Kidney (tissue), 14 donors: Measurements from ENCODE around the gene ESRRG. TPM values are rescaled to one million over a fixed set of nuclear protein-coding genes. Genes with fewer than 3 reads are reported as not detected.
A peak's percentile ranks its signal among the peaks of the same experiment; 100 is the strongest.

Experiments
- DNase-seq, 5 donors: peaks; one replicate each; pipeline ENCODE4 v3.0.0-alpha.2; 2013 to 2020
- FAIRE-seq: peaks from 2 replicates; lab custom pipeline; 2012; peaks lifted over from hg19 to GRCh38; lab: Jason Lieb, UNC
- H3K27ac ChIP-seq, 2 donors: one replicate each; pipeline ENCODE4 v1.7.0; 2013; ENCODE audit warnings: low read depth in 2 of 2, low read length in 2 of 2, inconsistent platforms in 1 of 2
- H3K27me3 ChIP-seq: one replicate; pipeline ENCODE4 v1.7.1; 2013; ENCODE audit warnings: low read length, inconsistent platforms; ENCODE audit not compliant: control insufficient read depth, insufficient read depth
- H3K36me3 ChIP-seq, 3 donors: one replicate each; pipeline versions ENCODE4 v1.7.0 to v1.7.1; 2013; ENCODE audit warnings: low read length in 3 of 3, control low read depth in 1 of 3, inconsistent platforms in 1 of 3; ENCODE audit not compliant: insufficient read depth in 3 of 3, control insufficient read depth in 2 of 3
- H3K4me1 ChIP-seq, 3 donors: one replicate each; pipeline versions ENCODE4 v1.7.0 to v1.7.1; 2013; ENCODE audit warnings: low read length in 3 of 3, inconsistent platforms in 1 of 3, low read depth in 1 of 3; ENCODE audit not compliant: control insufficient read depth in 2 of 3, insufficient read depth in 2 of 3
- H3K4me3 ChIP-seq, 3 donors: one replicate each; pipeline versions ENCODE4 v1.7.0 to v1.8.1; 2013; ENCODE audit warnings: low read length in 3 of 3, control low read depth in 1 of 3, inconsistent platforms in 1 of 3
- H3K9ac ChIP-seq, 3 donors: one replicate each; pipeline versions ENCODE4 v1.7.0 to v1.7.1; 2013; ENCODE audit warnings: low read length in 3 of 3, control low read depth in 1 of 3, inconsistent platforms in 1 of 3
- H3K9me3 ChIP-seq, 3 donors: one replicate each; pipeline versions ENCODE4 v1.7.0 to v1.7.1; 2013; ENCODE audit warnings: low read length in 3 of 3, control low read depth in 1 of 3, inconsistent platforms in 1 of 3; ENCODE audit not compliant: control insufficient read depth in 2 of 3, insufficient read depth in 1 of 3
- CTCF ChIP-seq: IDR thresholded peaks from 3 replicates; pipeline ENCODE4 v1.5.1; 2012; ENCODE audit warnings: mild to moderate bottlenecking, moderate library complexity, borderline replicate concordance; ENCODE audit not compliant: insufficient read depth; ENCODE audit errors: extremely low read depth
- intact Hi-C: fragments of 100-400 bp; cut with DNase I; formaldehyde crosslinking; loops from one replicate; pipeline ENCODE4 v1.11.1; 2022
- polyA plus RNA-seq: library from polyadenylated mRNA; stranded (reverse); fragments of 350-450 nt; fragmentation: Illumina TruSeq; extraction: RNeasy Lipid Tissue Mini Kit (QIAGEN cat#74804); gene quantifications from one replicate; pipeline ENCODE4 v1.2.3, GENCODE V29; 2014; ENCODE audit warnings: low read depth, low replicate concordance; ENCODE audit not compliant: insufficient read depth
- total RNA-seq: library from RNA; stranded (reverse); fragmentation: NEBNext Ultra II Directional; extraction: Animal tissue kit (Norgen Biotek cat#: 25700); gene quantifications from one replicate; pipeline ENCODE4 v1.2.1, GENCODE V29; 2021
- donor health status: control.
- donor health status: control.
- donor health status: control.
- donor health status: control.
- donor health status: control.
- donor health status: DM: yes; HTN: yes; CAD: no.
- donor health status: Normal renal cell carcinoma (clear cell type).

Gene ESRRG
- total and polyA plus RNA-seq, 2 donors from 2014 or later, result 11.9 to 25.3 TPM

DNA sequence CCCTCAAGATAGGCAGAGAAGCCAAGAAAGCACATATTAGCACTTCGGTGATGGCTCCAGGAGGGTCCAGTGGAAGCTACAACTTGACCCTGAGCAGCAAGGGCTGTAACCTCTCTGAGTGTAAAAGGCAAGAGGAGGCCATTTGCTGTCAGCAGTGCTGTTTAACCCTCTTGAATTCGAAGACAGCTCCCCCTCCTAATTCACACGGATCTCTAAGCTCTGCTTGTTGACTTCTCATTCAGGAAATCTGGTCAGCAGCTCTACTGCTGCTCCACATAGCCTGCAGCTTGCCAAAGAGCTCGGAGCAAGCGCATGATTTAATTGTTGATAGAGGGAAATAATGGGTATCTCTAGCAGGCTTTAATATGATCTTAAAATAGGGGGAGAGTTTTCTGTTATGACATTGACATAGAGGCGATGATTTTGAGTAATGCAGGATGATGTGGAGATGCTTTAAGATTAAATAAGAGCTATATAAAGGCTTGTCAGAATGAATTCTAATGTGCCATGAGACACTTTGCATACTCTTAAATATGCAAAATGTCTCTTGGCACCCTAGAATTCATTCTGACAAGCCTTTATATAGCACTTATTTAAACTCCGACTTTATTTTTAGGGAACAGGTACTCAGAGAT, 220.6 kb downstream of the ESRRG start:
- Histone ChIP-seq H3K9ac (no peak overlapping the region), H3K4me3 (no peak overlapping the region), H3K36me3 (no peaks in the 10 kb centered on the region), H3K27me3 (no peaks in the 10 kb centered on the region), H3K4me1 (no peaks in the 10 kb centered on the region), H3K9me3 (no peaks in the 10 kb centered on the region), H3K27ac (no peak overlapping the region)
- intact Hi-C loops, result no loop called here
- FAIRE-seq, result no peak
- no peak for TF ChIP-seq CTCF
- peak in 1 of 5 donors; percentile 3 for DNase-seq

DNA sequence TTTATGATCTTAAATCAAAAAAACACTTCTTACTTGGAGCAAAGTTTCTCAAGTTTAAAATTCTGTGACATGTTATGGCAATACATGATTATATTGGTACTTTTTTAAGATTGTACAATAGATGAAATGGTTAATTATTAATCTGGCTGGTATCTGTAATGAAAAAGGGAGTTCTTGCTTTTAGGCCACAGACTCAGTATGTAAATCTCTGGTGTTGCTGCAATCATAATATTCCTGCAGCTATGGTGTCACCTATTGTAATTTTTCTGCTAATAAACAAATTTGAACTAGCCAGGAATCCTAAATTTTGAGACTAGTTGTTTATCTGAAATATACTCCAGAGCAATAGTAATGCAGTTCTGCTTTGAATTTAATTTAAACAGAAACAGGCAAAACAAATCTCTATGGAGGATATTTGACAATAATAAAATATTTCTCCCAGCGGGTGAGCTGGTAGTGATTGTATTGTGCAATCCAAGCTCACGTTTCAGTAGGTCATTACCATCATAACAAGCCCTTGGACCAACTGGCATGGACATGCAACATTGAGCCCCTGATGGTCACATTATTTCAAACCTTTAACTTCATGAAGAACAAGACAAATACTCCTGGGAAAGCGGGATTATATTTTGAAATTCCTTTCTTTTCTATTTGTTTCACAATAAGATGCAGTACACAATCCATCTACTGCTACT, 222.8 kb downstream of the ESRRG start:
- Histone ChIP-seq H3K27ac (no peak overlapping the region), H3K27me3 (no peaks in the 10 kb centered on the region), H3K9ac (no peak overlapping the region), H3K36me3 (no peaks in the 10 kb centered on the region), H3K4me3 (no peak overlapping the region), H3K4me1 (no peaks in the 10 kb centered on the region), H3K9me3 (no peaks in the 10 kb centered on the region)
- DNase-seq (peak in 1 of 5 donors; percentile 5), FAIRE-seq (no peak)
- TF ChIP-seq CTCF, result no peak
- intact Hi-C loops, result no loop called here

DNA sequence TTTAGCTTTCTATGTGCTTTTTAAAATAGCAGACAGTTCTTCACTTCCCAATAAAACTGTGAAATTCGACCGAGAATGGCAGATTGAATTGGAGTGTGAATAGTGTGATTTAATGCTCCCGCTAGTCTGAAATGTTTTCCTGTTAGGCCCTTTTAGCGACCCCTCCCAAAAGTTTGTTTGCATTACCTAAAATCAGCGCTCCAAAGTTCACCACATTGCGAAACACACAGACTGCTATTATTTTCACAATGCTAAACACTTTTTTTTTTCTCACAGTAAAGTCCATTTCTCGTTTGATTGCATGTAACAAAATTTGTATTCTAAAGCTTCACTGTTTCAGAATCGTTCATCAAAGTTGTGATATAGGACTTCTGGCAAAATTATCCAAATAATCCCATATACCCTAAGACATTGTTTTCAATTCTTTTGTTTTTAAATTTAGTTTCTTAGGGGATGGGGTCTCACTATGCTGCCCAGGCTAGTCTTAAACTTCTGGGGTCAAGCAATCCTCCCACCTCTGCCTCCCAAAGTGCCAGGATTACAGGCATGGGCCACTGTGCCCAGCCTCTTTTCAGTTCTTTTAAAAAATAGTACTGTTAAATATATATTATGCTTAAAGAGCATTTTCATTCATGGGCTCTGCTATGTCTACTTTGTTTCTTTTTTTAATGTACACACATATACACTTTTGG, 223.5 kb downstream of the ESRRG start:
- FAIRE-seq, result no peak
- no peaks in the 10 kb centered on the region for H3K27me3 ChIP-seq
- DNase-seq, result peak in 1 of 5 donors; percentile 8
- no peaks in the 10 kb centered on the region for H3K9me3 ChIP-seq
- no peak overlapping the region for H3K9ac ChIP-seq
- intact Hi-C loops, result no loop called here
- no peak overlapping the region for H3K4me3 ChIP-seq
- no peaks in the 10 kb centered on the region for H3K4me1 ChIP-seq
- no peak overlapping the region for H3K27ac ChIP-seq
- no peaks in the 10 kb centered on the region for H3K36me3 ChIP-seq
- TF ChIP-seq CTCF, result no peak
